GM21515 (cell line): ENCODE data around the gene SLC9A9.
"Not testable (repeated sequence)": the region's sequence is repeated elsewhere in the genome, so short reads cannot be mapped to it uniquely, and the experiment has no call there.

Experiments
- ATAC-seq: cut with Tn5 transposase; IDR thresholded peaks from one replicate; pipeline ENCODE4 v1.9.1; 2021; ENCODE audit not compliant: unreplicated experiment

SLC9A9 gene

DNA sequence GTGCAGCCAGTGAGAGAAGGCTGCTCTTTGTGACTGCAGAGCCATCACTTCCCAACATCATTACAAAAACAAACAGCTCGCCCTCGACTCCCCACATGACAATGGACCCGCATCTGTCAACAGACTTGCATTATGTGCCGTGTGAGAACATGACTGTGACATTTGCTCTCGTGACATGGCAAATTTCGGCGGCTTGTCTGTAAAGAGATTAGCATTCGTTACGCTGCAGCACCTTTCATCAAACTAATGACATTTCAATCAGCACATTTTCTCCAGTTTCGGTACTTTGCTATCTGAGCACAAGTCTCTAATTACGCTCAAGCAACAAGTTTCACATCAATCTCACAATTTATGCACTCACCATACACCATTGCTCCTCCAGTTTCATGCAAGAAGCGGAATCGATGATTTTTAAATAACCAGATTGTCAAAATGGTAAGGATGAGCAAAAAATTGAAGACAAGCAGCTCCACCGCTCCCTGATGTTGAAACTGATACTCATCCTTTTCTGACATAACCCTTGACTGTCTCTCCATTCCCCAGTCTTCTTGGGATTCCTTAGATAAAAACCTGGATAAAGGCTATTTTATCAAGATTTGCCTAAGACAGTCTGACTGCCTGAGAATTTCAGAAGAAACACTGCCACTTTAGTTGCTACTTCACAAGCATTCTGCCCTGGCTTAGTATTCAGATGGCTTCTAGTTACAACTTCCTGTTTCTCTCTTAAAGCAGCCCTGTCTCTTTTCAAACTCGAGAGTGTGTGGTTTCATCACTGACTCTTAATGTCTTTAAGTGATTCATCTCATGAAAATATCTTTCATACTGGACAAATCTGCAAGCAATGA lies at the start of gene SLC9A9:
SLC9A9 (minus strand) TSS at position 682 of the 845 bp plus-strand sequence; CDS start at position 536, 146 bp downstream.
- ATAC-seq: peak; percentile 91

GRCh38 chr3:143897576-143898295 lies 49.5 kb upstream of the SLC9A9 start:
- no peak for ATAC-seq

DNA sequence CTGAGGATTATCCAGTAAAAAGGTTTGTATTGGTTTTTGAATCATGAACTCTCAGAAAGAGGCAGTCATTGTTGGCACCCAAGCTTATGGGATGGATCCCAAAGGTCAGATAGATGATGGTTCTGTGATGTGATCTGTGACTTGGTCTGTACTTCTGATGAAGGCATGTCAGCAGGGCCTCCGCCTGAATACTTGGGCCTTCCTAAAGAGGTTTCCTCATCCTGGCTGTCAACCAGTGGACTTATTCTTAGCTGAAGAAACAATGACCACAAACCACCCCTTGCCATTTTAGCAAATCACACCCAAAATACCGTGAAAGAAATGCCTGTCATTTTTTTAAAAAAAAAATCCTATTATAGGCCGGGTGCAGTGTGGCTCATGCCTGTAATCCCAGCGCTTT lies 48.2 kb upstream of the SLC9A9 start:
- no peak for ATAC-seq

DNA sequence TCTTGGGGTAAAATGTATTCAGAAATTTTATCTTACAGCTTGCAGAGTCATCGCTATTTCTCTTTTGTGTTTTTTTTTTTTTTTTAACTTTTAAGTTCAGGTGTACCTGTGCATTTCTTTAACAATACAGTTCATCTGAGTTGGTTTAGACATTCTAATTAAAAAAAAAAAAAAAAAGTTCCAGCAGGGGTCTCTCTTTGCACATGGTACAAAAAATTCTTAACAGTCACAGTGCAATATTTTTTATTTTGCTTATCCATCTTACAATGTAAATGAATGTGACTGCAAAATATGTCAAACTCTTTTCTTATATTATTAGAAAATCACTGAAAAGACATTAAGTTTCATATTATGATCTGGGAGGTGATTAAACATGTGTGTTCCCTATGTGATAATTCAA lies 47.5 kb upstream of the SLC9A9 start:
- no peak for ATAC-seq

GRCh38 chr3:143888846-143889245 lies 40.6 kb upstream of the SLC9A9 start:
- no peak for ATAC-seq

DNA sequence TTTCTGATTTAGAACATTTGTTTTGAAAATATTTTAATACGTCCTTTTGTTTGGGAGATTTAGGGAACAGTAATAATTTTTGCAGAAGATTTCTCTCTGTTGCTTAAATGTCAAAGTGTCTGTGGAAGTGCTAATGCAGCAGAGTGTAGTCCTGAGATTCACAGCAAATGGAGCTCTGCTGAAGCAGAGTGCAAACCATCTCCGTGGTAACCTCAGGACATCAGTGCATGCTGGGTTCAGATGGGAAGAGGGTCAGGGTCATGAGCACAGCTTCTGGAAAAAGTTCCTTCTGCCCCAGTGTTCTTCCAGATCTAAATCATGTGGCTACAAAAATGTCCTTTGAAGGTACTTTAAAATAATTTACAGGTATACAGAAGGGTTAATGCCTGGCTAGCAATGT lies 39.9 kb upstream of the SLC9A9 start:
- ATAC-seq: no peak

DNA sequence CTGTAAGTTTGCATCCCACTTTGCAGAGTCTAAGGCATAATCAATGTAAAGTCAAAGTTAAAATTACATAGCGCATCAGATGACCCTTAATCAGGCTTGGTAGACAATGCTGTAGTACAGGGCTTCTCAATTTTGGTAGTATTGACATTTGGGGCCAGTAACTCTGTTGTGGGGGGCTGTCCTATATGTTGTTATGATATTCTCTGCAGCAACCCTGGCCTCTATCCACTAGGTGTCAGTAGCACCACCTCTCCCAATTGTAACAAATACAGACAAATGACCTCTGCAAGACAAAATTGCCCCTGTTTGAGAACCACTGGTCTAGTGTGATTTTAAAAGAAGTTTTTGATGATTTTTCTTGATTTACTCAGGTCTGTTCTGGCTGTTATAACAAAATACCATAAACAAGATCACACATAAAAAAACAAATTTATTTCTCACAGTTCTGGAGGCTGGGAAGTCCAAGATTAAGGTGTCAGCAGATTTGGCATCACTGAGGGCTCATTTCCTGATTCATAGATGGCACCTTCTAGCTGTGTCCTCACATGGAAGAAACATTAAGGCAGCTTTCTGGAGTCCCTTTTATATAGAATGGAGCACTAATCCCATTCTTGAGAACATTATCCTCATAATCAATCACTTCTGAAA lies 37.6 kb upstream of the SLC9A9 start:
- peak; percentile 96 for ATAC-seq

DNA sequence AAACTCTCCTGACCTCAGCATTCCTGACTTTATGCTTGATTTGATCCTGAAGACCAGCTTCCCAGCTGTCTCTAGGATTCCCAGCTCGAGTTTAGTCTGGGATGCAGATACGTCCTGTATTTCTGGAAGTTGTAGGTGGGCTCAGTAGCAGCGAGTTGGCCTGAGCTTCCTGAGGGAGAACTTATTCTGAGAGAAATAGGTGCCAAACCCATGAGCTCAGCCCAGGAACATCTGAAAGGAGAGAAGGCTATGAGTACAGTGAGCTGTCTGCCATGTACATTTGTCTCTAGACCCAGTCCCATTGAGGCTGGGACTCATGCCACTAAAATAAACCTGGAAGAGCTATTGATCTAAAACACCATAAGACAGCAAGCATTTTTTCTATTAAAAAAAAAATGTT lies 36.6 kb upstream of the SLC9A9 start:
- ATAC-seq: no peak

DNA sequence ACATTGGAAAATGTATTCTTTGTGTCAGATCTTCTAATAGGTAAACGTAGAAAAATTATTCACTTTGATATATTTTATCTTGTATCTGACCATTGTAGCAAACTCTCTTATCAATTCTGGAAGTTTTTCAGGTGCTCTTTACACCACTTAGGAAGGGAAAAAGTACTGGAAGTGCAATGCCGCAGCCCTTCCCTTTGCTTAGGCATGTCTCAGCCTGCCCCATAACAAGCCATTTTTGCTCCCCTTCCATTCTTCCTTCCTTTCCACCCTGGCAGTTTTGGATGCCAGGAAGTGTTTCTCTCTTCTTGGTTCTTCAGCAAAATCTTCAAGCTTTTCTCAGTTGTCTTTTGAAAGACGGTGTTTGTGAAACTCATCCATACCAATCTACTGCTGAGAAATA lies 34.9 kb upstream of the SLC9A9 start:
- no peak for ATAC-seq

DNA sequence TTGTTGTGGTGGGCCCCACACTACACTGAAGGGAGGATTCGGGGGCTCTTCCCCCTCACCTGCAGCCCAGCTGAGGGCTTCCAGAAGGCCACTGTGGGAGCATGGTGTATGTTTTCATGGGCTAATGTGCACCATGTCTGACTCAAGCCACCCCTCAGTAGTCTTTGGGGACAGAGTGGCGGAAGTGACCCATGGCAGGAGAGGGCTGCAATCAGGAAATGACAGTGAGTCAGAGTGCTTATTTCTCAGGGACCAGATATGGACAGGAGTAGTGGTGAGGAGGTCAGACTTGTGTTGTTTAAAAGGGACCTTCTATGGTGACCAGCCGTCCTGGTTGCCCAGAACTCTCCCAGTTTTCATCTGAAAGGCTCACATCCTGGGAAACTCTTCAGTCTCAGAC lies 32.8 kb upstream of the SLC9A9 start:
- no peak for ATAC-seq

DNA sequence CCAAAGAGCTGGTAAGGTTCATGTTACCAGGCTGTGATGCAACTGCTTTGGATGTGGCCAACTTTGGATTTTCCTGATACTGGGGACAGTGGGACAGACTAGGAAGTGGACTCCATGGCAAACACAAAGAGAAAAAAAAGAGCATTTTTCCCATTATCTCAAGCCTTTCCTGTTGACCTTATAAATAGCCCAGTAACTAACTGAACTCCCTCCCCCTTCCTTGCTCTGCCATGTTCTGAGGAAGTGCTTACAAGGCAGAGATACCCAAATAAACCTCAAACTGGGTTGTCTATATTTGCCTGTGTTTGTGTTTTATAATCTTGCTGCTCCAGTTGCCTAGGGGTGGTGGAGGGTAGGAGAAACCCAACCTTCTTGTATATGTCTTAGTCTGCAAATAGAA lies 27.3 kb upstream of the SLC9A9 start:
- ATAC-seq: no peak

- ATAC-seq: not testable (repeated sequence)
Measured at GRCh38 chr3:143873553-143873952, 25.3 kb upstream of the SLC9A9 start.

DNA sequence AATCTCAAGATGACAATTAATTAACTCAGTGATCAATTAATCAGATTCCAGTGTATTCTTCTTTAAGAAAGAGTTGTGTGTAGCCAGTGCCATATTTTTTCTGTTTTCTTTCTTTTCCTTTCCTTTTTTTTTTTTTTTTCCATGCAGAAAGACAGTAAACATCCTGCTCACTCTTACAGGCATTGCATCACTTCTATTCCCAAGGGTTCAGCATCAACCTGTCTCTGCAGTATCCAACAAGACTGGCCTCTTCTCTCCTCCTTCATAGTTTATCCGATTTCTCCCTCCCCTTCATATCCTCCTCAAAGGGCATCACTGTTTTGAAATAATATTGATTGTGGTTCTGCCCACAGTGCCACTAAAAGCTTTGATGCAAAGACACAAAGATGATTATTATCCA lies 17.0 kb upstream of the SLC9A9 start:
- ATAC-seq: no peak

- ATAC-seq: no peak
Measured at GRCh38 chr3:143859465-143860203, 11.4 kb upstream of the SLC9A9 start.

DNA sequence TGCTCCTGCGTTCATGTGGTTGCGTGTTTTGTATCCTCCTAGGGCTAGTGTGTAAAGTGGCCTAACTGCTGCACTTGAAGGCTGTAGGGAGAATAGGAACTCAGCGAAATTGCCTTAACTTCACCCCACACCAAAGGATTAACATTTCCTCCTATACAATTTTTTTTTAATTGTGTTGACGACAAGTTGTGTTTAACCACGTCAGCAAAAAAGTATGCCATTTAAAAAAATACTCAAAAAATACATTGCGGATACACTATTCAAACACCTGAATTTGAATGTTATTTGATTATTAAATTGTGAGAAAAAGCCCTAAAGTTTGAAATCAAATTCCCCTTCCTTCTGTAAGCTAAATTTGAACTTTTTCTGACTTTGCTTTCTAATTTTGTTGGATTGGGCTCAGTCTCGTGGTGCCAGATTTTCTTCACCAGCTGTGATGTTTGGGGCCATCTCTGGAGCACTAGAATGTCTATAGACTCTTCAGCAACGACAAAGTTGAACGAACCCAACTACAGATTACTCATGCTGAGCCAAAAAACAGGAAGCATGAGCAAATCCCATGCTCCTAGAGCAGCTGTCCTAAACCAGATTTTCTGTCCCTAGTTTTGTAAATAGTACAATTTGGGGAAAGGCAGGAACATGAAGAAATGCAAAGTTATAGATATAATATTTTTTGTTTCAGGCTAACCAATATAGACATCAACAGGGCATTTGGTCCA lies 8.1 kb upstream of the SLC9A9 start:
- no peak for ATAC-seq

DNA sequence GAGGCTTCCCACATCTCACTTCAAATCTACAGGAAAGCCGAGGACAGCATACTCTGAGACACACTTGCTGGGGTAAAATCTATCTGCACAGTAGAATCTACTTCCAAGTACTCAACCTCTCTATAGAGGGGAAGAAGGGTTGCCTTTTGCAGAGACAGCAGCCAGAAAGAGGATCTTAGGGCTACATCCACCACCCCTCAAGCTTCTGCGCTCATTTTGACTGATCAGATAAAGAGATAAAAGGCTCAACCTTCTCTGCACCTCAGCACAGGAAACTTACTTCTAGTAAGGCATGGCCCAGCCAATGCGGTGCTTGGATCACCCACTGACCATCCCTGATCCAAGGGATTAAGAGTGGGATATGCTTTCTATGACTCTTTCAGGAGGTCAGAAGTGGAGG lies 6.9 kb upstream of the SLC9A9 start:
- no peak for ATAC-seq

DNA sequence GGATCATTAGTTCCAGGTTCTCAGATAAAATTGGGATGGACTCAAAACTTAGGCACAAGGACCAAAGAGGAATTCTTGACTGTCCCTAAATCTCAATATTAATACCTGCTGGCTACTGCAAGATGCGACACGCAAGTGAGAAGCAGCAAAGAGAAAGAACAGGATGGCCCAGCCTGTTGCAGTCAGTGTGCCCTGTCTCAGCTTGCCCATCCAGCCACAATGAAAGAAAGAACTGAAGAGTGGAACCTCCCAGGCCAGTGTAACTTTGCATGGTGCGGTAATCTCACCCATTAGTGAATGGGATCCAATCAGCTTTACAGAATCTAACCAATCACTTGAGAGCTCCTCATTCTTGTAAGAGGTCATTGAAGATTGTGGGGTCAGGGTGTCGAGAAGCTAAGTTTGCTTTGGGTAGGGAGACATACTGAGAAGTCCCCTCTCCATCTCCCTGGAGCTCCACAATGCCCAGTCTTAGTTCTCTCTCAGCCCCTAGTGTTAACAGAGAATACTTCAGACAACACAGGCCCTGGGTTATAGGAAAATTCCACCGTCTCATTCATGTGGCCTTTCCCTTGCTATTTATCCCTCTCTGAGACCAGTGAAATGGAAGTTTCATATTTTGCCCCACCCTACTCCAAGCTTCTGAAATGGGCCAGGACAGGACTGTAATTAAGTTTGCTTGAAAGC lies 3.2 kb upstream of the SLC9A9 start:
- no peak for ATAC-seq

- no peak for ATAC-seq
Measured at GRCh38 chr3:143850877-143851276, 2.6 kb upstream of the SLC9A9 start.

DNA sequence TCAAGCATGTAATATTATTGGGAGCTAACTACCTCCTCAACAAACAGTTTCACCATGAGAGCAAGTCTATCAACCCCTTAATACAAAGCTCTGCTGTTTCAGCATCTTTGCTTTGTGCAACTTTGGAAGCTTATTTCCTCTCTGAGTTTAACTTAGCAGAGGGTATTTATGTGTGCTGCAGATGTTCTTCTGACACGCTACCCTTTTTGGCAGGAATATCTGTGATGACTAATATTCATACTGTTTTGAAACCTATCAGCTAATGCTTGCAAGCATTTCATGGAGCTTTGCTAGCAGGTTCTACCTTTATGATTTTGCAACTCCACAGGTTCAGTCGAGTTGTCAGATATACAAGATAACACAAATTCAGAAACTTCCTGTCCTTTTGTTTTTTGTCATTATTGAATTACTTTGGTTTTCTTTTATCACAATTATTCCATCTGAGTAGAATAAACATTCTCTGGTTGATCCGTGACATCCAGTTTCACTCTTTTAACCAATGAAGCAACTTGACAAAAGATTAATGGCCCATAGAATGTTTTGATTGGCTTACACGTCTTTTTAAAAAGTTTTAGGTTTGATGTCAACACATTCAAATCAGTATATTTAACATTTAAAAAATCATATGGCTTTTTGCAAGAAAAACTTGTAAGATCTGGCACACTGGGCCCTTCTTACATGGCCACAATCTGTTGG lies 1.7 kb upstream of the SLC9A9 start:
- ATAC-seq: peak; percentile 47
